Measurements from ENCODE around the gene PHYH.
"Not testable (repeated sequence)": the region's sequence is repeated elsewhere in the genome, so short reads cannot be mapped to it uniquely, and the experiment has no call there.

PHYH gene
- 13.1 to 32.7 (median 23.3) reads per million in 18 experiments for total RNA-seq

DNA sequence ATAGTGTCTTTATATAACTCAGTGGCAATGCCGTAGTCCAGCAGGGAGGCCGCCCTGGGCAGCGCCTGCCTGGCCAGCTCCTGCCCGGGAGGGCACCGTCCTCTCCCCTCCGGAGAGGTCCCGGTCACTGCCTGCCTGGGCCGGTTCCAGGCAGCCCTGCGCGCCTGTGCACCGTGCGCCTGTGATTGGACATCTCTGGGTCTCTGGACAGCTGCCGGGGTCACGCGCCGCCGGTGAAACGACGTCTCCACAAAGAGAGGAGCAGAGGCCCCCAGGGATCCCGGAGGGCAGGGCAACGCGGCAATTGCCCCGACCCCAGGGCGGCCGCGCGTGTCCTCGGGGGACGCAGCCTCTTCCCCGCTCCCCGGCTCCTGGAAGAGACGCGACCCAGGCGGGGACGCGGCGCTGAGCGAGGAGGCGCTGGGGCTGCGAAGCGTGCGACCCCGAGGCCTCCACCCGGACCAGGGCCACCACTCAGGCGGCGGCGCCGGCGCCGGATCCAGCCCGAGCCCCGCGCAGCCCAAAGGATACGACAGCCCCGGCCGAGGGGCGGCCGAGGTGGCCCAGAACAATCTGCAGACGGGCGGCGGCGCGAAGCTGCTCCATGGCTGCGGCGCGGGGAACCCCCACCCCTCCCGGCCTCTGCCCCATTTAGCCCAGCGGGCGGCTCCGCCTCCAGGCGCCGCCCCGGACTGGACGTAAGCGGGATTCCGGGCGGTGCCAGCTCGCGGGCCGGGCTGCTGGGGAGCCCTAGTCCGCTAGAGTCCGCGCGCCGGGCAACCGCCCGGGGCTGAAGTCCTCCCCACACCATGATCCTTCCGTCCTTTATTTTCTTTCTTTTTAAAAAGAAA lies at the start of gene PHYH:
Gene PHYH, minus strand, starts transcription at position 628 of the 851 bp plus-strand sequence. Its CDS starts 22 bp downstream, at position 606.
- DNase-seq: peak; percentile 86 to 91

GRCh38 chr10:13348216-13349017 lies 48.6 kb upstream of the PHYH start, which contains the start of gene SEPHS1:
Gene SEPHS1, minus strand, starts transcription at chr10:13348293. Its CDS starts 3,343 bp downstream, at chr10:13344950.
- peak; percentile 60 to 63 for DNase-seq

DNA sequence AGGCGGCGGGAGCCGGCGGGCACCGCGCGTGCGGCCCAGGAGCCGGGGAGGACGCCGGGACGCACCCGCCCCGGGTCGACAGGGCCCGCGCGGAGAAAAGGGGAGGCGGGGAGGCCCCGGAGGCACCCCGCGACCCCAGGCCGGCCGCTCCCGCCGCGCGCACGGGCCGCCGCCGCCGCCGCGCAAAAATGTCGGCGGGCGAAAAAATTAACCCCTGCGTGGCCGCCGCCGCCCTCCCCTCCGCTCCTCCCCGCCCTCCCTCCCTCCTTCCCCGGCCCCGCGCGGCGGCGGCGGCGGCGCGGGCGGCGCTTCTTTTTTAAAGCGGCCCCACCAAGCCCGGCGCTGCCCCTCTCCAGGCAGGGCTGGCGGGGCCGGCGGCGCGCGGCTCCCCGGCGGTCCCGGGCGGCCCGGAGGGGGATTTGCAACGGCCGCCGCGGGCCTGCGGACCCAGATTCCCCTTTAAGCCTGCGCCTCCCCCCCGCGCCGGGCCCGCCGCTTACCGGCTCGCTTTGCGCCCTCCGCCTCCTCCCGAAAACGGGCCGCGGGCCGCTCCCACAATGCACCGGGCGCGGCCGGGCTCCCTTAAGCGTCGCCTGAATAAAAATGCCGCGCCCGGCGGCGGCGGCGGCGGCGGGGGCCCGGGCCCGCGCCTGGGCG lies 47.8 kb upstream of the PHYH start:
- peak; percentile 71 to 83 for DNase-seq

DNA sequence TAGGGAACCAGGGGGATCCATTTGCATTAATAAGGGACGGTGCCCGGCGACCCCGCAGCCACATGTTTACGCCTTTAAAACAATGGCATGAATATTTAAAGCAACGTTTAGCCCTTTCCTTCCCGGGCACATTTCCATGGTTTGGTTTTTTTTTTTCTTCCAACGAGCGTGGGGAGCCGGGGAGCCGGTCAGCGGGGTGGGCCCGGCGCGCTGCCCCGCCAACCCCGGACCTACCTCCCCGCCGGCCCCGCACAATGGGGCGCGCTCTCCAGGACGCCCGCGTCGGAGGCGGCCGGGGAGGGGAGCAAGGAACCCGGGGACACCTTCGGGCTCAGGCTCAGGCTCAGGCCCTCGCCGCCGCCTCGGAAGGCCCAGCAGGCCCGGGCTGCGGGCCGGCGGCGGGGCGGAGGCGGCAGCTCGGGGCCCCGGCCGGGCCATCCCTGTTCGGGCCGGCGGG lies 47.2 kb upstream of the PHYH start:
- peak in 1 of 2 donors; percentile 52 for DNase-seq

GRCh38 chr10:13346283-13347042 lies 46.6 kb upstream of the PHYH start:
- DNase-seq: no peak

DNA sequence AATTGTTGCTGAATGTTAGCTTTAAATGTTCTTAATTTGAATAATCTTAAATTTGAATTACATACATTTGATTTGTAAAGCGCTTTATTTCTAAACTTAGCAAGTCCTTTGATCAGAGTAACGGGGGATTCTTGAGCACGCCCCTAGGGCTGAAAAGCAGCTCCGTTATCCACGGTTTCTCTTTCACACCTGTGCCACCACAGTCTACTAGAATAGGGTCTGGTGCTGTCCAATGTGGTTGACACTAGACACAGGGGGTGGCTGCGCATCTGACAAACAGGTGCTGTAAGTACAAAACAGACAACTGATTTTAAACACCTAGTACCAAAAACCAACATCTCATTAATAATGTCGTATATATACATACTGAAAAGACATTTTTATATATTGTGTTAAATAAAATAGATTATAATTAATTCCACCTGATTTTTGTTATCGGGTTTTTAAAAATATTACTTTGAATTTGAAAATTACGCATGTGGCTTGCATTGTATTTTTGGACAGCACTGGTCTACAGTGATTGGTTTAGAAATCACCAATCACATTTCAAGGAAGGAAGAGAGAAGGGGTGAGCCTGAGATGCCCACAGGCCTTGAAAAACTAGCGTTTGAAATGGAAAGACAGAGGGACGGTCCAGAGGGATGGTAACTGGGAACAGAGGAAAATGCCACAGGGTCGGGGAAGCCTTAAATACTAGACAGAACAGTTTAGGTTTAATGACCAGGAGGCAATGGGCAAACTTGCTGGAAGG lies 40.9 kb upstream of the PHYH start:
- DNase-seq: no peak

GRCh38 chr10:13340068-13340467 lies 40.2 kb upstream of the PHYH start:
- no peak for DNase-seq

GRCh38 chr10:13338390-13339110 lies 38.7 kb upstream of the PHYH start:
- no peak for DNase-seq

- DNase-seq: no peak
Measured at GRCh38 chr10:13337827-13338196, 37.9 kb upstream of the PHYH start.

DNA sequence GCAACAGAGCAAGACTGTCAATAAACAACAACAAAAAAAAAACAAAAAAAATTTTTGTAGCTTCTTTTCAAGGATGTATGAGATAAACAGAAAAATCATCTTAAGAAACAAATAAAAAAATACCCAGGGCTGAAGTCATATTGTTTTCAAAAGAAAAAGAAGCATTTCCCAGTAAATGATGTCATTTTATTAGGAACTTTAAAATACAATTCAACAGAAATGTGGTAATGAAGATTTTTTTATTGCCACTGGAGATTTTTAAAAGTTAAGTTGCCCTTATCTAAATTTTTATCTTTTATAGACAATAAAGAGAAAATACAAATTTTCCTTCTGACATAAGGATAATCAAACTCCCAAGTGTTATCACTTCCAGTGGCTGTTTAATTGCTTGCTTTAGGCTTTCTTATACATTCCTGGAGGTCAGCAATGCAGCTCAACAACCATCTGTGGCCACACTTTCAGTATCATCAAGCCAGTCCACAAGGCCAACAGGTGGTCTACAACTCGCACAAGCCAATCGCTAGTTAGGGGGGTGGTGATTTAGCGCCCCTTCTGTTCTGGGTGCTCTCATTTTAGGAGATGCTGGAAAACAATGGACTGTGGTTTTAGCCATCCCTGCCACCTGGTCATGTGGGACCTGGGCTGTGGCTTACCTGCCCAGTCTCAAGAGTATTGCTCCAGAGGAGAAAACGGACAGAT lies 37.4 kb upstream of the PHYH start:
- no peak for DNase-seq

DNA sequence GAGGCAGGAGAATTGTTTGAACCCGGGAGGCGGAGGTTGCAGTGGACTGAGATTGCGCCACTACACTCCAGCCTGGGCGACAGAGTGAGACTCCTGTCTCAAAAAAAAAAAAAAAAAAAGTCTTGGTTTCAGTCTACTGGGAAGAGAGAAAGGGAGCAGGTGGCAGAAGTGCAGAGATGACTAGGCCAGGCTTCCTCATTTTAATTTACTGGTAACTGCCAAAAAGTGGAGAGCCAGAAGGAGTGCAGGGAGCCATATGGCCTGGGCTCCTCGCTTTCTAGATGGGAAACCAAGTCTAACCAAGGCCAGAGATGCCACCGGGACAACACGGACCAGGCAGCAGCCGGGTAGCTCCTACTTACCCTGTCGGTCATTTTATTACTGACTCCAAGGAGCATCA lies 36.0 kb upstream of the PHYH start:
- no peak for DNase-seq

DNA sequence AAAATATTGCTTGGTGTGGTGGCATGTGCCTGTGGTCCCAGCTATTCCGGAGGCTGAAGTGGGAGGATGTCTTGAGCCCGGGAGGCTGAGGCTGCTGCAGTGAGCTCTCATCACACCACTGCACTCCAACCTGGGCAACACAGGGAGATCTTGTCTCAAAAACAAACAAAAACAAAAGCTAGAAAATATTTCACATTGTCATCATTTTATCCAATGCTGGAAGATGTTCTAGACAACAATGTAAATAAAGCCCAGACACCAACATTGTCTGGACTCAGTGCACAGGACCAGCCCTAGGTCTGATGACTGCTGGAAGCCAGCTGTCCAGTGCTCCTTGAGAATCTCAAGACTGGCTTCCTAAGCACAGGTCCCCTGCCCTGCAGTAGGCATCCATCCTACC lies 34.7 kb upstream of the PHYH start:
- DNase-seq: no peak

GRCh38 chr10:13331646-13332045 lies 31.8 kb upstream of the PHYH start:
- DNase-seq: no peak

DNA sequence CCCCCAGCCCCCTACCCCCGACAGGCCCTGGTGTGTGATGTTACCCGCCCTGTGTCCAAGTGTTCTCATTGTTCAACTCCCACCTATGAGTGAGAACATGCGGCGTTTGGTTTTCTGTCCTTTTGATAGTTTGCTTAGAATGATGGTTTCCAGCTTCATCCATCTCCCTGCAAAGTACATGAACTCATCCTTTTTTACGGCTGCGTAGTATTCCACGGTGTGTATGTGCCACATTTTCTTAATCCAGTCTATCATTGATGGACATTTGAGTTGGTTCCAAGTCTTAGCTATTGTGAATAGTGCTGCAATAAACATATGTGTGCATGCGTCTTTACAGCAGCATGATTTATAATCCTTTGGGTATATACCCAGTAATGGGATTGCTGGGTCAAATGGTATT lies 31.1 kb upstream of the PHYH start:
- DNase-seq: not testable (repeated sequence)

- no peak for DNase-seq
Measured at GRCh38 chr10:13329565-13329964, 29.7 kb upstream of the PHYH start.

DNA sequence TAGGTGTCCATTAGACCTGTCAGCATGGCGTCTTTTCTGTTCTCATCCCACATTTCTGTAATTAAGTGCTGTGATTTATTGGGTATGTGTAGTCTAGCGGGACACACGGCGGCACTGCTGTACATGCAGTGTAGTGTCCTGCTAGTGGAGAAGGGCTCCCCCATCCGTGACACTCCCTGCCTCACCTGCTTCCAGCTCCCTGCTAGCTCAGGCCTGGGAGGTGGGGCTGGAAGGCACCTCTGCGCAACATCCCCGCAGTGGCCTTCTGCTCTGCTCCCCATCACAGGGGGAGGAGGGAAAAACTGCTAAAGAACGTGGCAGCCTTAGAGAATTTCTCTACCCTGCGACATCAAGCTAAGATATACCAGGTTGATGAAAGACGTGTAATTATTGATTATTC lies 28.7 kb upstream of the PHYH start:
- no peak for DNase-seq

DNA sequence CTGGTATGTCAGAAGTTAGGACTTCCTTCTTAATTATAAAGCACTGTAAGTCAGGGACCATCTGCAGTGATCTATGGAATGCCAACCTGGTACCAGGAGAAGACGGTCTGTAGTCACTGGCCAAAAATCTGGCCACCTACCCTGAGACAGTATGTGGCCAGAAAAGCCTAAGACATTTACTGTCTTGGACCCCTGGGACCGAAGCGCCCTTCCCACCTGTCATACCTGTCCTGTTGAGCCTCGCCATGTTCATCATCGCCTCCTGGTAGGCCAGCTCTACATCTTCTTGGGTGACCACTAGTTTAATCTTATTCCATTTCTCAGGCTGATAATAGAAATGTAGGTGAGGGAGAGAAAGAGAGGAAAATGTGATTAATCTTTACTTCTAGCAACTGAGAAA lies 28.3 kb upstream of the PHYH start:
- DNase-seq: no peak

- no peak for DNase-seq
Measured at GRCh38 chr10:13327534-13327933, 27.7 kb upstream of the PHYH start.

DNA sequence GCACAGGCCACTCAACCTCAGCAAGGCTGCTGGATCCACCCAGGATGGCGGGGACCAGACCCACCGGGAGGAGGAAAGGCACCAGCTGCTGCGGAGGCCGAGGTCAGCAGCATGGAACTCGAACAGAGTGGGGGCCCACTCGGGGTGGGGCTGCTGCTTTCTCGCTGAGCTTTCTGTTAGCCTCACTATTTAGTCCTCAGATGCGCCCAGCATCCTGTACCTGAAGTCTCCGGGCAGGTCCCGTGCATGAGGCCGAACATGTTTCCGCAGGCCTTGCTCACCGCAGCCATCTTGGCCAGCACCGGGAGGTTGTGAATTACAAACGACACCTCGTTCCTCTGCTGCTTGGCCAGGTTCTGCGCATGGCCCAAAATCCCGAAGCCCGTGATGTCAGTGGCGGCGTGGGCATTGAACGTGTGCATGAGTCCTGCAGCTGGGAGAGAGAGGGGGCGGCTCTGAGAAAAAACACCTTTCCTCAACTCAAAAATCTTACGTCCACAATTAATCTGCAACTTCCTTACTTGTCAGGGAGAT lies 22.8 kb upstream of the PHYH start:
- no peak for DNase-seq

DNA sequence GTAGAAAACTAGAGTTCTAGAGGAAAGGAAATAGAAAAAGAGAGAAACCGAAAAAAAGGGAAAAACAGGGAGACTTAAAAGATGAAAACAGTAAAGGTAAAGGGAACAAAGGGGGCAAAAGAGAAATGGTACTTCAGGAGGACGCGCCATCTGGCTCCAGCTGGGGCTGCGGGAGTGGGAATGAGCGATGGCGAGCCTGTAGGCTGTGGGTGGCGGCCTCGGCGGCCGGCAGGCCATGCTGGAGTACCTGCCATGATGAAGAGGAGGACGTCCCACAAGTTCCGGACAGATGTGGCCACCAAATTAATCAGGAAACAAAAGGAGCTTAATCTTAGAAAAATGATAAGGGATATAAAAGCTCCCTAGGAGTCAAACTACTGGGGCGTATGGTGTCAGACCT lies 21.7 kb upstream of the PHYH start:
- DNase-seq: no peak
